Mesothelial cell of epicardium (in vitro differentiated cells): ENCODE results near the gene ADAMTSL2. TPM values are rescaled to one million over a fixed set of nuclear protein-coding genes. Genes with fewer than 3 reads are reported as not detected.

ENCODE experiments used
- DNase-seq, 2 experiments: peaks; one replicate each; pipeline ENCODE4 v3.0.0; 2021; ENCODE audit warnings: low spot score in 2 of 2; ENCODE audit not compliant: unreplicated experiment in 2 of 2
- H3K27ac Mint-ChIP-seq: 2 replicates; pipeline ENCODE4 v1.8.0; 2021; ENCODE audit warnings: mixed read lengths
- H3K27me3 Mint-ChIP-seq: 2 replicates; pipeline ENCODE4 v1.8.0; 2021; ENCODE audit warnings: low read depth, mixed read lengths
- H3K36me3 Mint-ChIP-seq: 2 replicates; pipeline ENCODE4 v1.8.0; 2021; ENCODE audit warnings: mixed read lengths
- H3K4me1 Mint-ChIP-seq: 2 replicates; pipeline ENCODE4 v1.8.0; 2021; ENCODE audit warnings: mixed read lengths
- H3K4me3 Mint-ChIP-seq: 2 replicates; pipeline ENCODE4 v1.8.0; 2021; ENCODE audit warnings: mild to moderate bottlenecking, moderate library complexity, mixed read lengths
- H3K9me3 Mint-ChIP-seq: 2 replicates; pipeline ENCODE4 v1.8.0; 2021; ENCODE audit warnings: mixed read lengths
- CTCF ChIP-seq: fragments of 200-600 bp; sonication (generic); IDR thresholded peaks from one replicate; pipeline ENCODE4 v1.5.0; 2021; ENCODE audit warnings: antibody characterized with exemption; ENCODE audit not compliant: unreplicated experiment
- total RNA-seq: library from RNA; stranded (reverse); gene quantifications from 3 replicates; pipeline ENCODE4 v1.2.1, GENCODE V29; 2021

ADAMTSL2 gene
- total RNA-seq, 1 donor from 2014 or later = 6.5 TPM

GRCh38 chr9:133581513-133582343, 47.2 kb downstream of the ADAMTSL2 start:
- peaks cover 48% of the 10 kb centered on the region for H3K4me1 Mint-ChIP-seq
- H3K4me3 Mint-ChIP-seq = no peak overlapping the region
- no peak for DNase-seq
- no peaks in the 10 kb centered on the region for H3K36me3 Mint-ChIP-seq
- no peak for TF ChIP-seq CTCF
- peak overlapping the region; percentile 84 for H3K27ac Mint-ChIP-seq
- no peaks in the 10 kb centered on the region for H3K9me3 Mint-ChIP-seq
- peaks cover 3% of the 10 kb centered on the region for H3K27me3 Mint-ChIP-seq

- H3K4me3 Mint-ChIP-seq = no peak overlapping the region
- H3K4me1 Mint-ChIP-seq = peaks cover 45% of the 10 kb centered on the region
- no peaks in the 10 kb centered on the region for H3K9me3 Mint-ChIP-seq
- no peaks in the 10 kb centered on the region for H3K36me3 Mint-ChIP-seq
- H3K27ac Mint-ChIP-seq = peak overlapping the region; percentile 84
- no peak for DNase-seq
- no peak for TF ChIP-seq CTCF
- peaks cover 3% of the 10 kb centered on the region for H3K27me3 Mint-ChIP-seq
Measured at GRCh38 chr9:133582501-133583045, 48.1 kb downstream of the ADAMTSL2 start.

GRCh38 chr9:133583111-133583510, 48.6 kb downstream of the ADAMTSL2 start:
- no peaks in the 10 kb centered on the region for H3K9me3 Mint-ChIP-seq
- H3K27me3 Mint-ChIP-seq = peaks cover 3% of the 10 kb centered on the region
- no peak overlapping the region for H3K27ac Mint-ChIP-seq
- no peak overlapping the region for H3K4me3 Mint-ChIP-seq
- no peak for DNase-seq
- TF ChIP-seq CTCF = no peak
- H3K36me3 Mint-ChIP-seq = no peaks in the 10 kb centered on the region
- peaks cover 44% of the 10 kb centered on the region for H3K4me1 Mint-ChIP-seq

- Mint-ChIP-seq H3K36me3 (no peaks in the 10 kb centered on the region), H3K27ac (no peak overlapping the region), H3K4me3 (no peak overlapping the region), H3K27me3 (peaks cover 3% of the 10 kb centered on the region), H3K4me1 (peaks cover 42% of the 10 kb centered on the region), H3K9me3 (peaks cover 4% of the 10 kb centered on the region)
- no peak for TF ChIP-seq CTCF
- no peak for DNase-seq
Measured at GRCh38 chr9:133583586-133583985, 49.1 kb downstream of the ADAMTSL2 start.

GRCh38 chr9:133584167-133584558, 49.7 kb downstream of the ADAMTSL2 start:
- no peak for TF ChIP-seq CTCF
- Mint-ChIP-seq H3K4me3 (no peak overlapping the region), H3K27me3 (peaks cover 3% of the 10 kb centered on the region), H3K4me1 (peaks cover 42% of the 10 kb centered on the region), H3K9me3 (peaks cover 5% of the 10 kb centered on the region), H3K36me3 (no peaks in the 10 kb centered on the region), H3K27ac (peak overlapping the region; percentile 56)
- DNase-seq = no peak
